GM18951 (cell line): ENCODE measurements around the gene TEAD1.

Source experiments
- POLR2A ChIP-seq: IDR thresholded peaks from 4 replicates; pipeline ENCODE4 v1.6.1; 2011; ENCODE audit warnings: mild to moderate bottlenecking; ENCODE audit not compliant: insufficient read length, insufficient read depth; ENCODE audit errors: extremely low read depth
- in situ Hi-C: fragments of 300-500 bp; cut with MboI; formaldehyde crosslinking; loops from one replicate; pipeline ENCODE4 v1.12.0; 2022; ENCODE audit warnings: low sequenced_read_pairs, mixed read lengths, inconsistent platforms; ENCODE audit not compliant: unreplicated experiment

The TEAD1 gene

GRCh38 chr11:12811861-12812260 is 137.6 kb downstream of the TEAD1 start:
- TF ChIP-seq POLR2A, result no peak
- in situ Hi-C loops, result no loop called here

- no peak for TF ChIP-seq POLR2A
- in situ Hi-C loops, result no loop called here
Observed at GRCh38 chr11:12812849-12813248, 138.6 kb downstream of the TEAD1 start.

GRCh38 chr11:12813371-12814225 is 139.4 kb downstream of the TEAD1 start:
- in situ Hi-C loops, result no loop called here
- no peak for TF ChIP-seq POLR2A

GRCh38 chr11:12815129-12815480 is 140.9 kb downstream of the TEAD1 start:
- no peak for TF ChIP-seq POLR2A
- in situ Hi-C loops, result no loop called here

- no peak for TF ChIP-seq POLR2A
- in situ Hi-C loops, result no loop called here
Observed at GRCh38 chr11:12815931-12816494, 141.8 kb downstream of the TEAD1 start.

GRCh38 chr11:12817681-12818332 is 143.6 kb downstream of the TEAD1 start:
- in situ Hi-C loops, result no loop called here
- no peak for TF ChIP-seq POLR2A

GRCh38 chr11:12818333-12819015 is 144.3 kb downstream of the TEAD1 start:
- TF ChIP-seq POLR2A, result no peak
- in situ Hi-C loops, result no loop called here

GRCh38 chr11:12822392-12823022 is 148.3 kb downstream of the TEAD1 start:
- in situ Hi-C loops, result no loop called here
- no peak for TF ChIP-seq POLR2A

- TF ChIP-seq POLR2A, result no peak
- in situ Hi-C loops, result no loop called here
Observed at GRCh38 chr11:12824281-12825041, 150.2 kb downstream of the TEAD1 start.

- in situ Hi-C loops, result no loop called here
Observed at GRCh38 chr11:12826441-12826840, 152.2 kb downstream of the TEAD1 start.

GRCh38 chr11:12827369-12827768 is 153.1 kb downstream of the TEAD1 start:
- in situ Hi-C loops, result no loop called here
- no peak for TF ChIP-seq POLR2A

More at GRCh38 chr11:12826441-12826840, 152.2 kb downstream of the TEAD1 start:
- TF ChIP-seq POLR2A, result no peak
